ENCODE data around the gene MGRN1. TPM values are rescaled to one million over a fixed set of nuclear protein-coding genes. Genes with fewer than 3 reads are reported as not detected.

The MGRN1 gene
- total RNA-seq, 1 experiment from 2014 or later = 24.0 TPM

DNA sequence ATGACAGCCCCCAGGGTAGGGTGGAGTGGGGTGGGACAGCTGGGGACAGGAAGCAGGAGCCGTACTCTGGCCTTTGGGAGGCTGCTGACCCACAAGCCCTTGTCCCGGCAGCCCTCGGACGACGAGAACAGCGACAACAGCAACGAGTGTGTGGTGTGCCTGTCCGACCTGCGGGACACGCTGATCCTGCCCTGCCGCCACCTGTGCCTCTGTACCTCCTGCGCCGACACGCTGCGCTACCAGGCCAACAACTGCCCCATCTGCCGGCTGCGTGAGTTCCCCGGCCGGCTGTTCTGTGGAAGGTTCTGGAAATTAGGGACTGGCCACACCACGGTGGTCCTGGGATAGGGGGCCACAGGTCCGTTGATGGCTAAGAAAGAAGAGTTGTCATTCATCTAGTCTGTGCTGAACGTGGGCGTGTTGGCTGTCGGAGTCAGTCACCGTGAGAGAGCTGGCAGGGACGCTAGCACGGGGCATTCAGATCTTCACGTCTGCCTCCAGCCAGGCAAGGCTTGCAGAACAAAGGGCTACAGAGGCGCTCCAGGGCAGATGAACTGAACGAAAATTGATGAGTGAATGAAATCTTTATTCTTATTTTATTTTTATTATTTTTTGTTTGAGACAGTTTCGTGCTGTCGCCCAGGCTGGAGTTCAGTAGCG is 48.9 kb downstream of the MGRN1 start:
- no peak for DNase-seq (ENCODE audit: low read depth)

DNA sequence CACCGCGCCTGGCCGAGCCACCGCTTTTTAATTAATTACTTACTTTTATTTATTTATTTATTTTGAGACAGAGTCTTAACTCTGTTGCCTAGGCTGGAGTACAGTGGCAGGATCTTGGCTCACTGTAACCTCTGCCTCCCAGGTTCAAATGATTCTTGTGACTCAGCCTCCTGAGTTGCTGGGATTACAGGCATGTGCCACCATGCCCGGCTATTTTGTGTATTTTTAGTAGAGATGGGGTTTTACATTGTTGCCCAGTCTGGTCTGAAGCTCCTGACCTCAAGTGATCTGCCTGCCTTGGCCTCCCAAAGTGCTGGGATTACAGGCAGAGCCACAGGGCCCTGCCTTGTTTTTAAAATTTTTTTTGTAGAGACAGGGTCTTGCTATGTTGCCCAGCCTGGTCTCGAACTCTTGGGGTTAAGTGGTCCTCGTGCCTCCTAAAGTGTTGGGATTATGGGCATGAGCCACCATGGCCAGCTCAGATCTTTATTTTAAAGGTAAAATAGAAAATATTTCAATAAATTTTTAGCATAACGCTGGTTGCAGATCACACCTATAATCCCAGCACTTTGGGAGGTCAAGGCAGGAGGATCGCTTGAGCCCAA is 50.4 kb downstream of the MGRN1 start:
- no peak for DNase-seq (ENCODE audit: low read depth)

DNA sequence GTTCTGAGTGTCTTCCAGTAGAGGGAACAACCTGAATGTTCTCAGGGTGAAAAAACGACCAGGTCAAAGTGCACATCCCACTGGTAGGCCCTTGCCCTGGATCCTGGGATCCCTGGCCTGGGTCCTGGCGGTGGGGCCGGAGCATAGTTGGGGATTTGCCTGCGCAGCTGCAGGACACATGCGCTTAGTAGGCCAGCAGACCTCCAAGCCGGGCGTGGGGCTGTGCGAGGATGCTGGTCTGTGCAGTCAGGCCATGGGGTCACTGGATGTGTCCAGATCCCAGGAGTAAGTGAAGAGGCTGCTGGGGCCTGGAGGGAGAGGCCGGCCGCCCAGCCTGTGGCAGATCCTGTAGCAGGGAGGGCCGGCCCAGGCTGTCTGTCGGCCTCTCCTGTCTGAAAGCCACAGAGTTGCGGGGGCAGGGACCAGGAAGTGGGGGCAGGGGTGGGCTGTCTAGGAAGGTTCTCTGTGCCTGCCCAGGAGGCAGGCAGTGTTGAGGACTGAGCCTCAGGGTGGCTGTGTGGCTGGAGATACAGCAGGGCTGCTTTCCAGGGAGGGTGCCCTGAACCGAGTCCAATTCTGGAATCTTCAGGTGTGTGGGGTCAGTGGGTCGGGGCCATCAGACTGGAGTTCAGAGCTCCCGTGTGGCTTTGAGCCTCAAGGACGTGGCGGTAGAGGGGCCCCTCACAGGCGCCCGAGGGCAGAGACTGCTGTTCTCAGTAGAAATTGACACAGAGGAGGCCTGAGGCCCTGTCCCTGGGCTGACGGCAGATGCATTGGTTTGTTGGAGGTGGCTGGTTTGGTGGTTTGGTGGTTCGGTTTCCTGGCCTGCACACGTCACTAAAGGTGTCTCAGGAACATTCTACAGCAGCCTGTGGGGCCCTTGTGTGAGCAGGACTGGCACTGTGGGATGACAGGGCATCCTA is 51.5 kb downstream of the MGRN1 start:
- no peak for DNase-seq (ENCODE audit: low read depth)

DNA sequence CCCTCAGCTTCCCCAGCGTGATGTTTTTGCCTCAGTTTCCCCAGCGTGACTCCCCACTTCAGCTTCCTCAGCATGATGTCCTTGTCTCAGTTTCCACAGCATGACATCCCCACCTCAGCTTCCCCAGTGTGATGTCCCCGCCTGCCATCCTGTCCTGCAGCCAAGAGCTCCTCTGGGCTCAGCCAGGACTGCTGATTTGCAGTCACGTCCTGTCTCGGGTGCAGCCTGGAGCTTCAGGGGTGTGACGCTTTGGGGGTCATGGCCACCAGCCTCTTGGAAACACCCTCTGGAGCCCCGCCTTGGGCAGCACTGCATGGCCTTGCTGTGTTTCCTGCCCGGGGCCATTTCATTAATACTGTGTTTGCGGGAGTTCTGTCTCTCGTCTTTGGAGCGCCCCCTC is 52.2 kb downstream of the MGRN1 start:
- DNase-seq (ENCODE audit: low read depth) = no peak

DNA sequence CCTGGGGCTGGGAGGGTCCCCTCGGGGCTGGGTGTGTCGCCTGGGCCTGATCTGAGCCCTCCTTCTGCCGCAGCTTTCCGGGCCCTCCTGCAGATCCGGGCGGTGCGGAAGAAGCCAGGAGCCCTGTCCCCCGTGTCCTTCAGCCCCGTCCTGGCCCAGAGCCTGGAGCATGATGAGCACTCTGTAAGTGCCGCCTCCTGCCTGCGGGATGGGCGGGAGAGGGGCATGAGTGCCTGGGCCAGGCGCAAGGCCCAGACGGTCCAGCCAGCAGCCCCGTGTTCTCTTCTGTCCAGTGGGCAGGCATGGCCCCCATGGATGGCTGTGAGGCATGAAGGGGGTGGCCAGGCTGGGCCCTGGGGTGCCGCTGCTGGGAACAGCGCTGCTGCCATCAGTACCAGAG is 52.8 kb downstream of the MGRN1 start:
- DNase-seq (ENCODE audit: low read depth) = no peak

DNA sequence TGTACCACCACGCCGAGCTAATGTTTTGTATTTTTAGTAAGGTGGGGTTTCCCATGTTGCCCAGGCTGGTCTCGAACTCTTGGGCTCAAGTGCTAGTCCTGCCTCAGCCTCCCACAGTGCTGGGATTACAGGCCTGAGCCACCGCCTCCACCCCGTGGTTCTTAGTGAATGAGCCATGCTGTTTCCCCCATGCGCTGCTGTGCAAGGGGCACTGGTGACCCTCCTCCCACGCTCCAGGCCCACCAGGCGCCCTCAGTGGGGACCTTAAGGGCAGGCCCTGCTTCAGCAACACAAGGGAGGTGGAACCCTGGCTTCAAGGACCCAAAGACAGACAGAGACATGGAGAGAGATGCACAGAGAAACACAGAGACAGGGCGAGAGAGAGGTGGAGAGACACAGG is 53.4 kb downstream of the MGRN1 start:
- DNase-seq (ENCODE audit: low read depth) = no peak

DNA sequence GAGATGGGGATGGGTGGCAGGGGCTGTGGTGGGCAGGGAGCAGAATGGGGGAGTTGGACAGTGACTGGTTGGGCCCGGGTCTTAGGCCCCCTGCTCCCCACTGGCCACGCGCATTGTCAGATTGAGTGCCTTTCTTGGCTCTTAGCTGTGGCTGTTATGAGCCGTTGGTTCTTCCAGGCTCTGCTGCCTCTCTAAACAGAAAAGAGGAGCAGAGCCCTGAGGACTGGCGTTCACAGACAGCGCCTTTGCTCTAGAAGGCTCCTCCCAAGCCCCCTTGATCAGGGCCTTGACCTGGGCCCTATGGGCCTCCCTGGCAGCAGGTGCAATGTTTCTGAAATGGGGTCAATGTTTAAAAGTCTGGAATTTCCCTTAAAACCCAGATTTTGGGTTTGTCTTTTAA is 54.0 kb downstream of the MGRN1 start:
- DNase-seq (ENCODE audit: low read depth) = no peak

DNA sequence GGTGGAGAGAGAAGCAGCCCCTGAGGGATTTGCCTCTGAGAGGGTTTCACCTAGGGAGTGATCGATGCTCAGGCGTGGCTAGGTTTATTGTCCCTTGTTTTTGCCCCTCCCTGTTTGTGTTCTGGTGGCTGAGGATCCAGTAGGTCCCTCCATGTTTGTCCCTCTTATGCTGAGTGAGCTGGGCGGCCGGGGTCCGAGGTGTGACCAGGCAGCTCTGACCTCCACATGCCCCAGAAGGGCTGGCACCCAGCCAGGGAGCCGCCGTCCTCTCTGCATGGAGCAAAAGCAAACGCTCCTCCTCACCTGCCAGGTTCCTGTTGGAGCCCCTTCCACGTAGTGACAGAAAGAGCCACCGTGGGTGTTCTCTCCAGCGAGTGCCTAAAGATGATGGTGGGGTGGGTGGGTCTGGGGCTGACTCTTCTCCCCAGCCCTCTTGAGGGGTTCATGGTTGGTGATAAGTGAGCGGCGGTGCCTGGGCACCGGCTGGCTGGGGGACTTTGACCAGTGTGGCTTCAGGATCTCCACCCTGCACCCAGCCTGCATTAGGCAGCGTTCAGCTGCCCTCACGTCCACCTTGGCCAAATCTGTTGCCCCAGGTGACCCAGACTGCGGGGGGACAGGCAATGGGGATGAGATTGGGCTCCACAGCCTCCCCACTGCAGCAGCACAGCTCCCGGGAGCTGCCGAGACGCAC is 54.7 kb downstream of the MGRN1 start:
- DNase-seq (ENCODE audit: low read depth) = no peak

DNA sequence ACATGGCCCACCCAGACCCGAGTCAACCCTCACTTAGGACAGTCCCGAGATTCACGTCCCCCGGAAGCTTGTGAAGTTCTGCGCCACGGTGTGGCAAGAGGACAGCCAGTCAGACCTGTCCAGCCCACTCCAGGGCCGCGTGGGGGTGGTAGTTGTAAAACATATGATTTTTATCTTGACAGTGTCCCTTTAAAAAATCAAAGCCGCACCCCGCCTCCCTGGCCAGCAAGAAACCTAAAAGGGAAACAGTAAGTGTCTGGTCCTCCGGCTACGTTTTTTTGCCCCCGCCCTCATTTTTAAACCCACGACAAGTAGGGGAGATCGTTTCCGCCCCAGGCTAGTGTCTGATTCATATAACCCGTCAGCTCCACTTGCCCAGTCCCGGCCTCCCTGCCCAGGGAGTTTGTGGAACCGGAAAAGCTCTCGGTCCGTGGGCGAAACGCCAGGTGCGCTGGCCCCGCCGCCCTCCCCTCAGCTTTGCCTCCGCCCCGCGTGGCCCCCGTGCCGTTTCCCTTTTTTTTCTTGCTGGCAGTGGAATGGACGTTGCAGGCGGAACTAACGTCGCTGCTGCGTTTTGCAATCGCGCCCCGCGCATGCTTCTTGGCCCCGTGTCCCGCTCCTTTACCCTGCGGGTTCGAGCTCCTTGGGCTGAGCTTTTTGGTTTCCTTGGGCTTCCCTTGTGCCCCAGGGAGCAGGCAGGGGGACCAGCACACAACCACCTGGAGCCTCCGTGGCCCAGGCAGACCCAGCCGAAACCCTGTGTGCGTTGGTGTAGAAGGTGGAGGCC is 55.4 kb downstream of the MGRN1 start:
- DNase-seq (ENCODE audit: low read depth) = peak; percentile 63

DNA sequence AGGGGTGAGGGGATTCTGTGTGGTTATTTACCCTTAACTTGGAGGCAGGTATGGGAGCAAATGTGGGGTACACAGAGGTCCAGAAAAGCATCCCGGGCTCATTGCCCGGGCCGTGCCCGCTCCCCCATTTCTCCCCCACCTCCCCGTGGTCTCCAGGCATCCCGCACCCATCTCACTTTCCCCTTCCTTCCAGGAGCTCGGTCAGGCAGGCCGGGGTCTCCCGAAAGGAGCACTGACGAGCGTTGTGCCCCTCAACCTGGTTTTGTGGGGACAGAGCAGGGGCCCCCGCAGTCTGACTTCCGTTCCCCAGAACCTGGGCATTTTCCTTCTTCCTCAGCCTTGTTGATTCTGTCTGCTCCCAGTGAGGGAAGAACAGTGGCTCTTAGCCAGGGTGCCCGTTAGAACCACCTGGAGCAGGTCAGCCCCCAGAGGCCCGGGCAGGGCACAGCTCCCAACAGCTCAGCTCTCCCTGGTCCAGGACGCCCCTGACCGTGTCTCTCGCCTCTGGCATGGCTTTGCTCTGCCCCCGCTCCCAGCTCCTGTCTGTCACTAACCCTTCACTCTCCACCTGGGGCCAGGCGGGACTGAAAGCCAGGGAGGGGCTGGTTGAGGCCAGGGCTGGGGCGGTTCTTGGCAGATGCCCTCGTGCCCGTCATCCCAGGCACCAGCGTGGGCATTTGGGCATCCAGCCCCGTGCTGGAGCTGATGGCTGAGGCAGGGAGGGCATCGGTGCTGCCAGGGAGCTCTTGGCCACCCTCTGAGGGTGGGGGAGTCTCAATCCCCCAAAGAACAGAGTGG is 56.2 kb downstream of the MGRN1 start:
- no peak for DNase-seq (ENCODE audit: low read depth)

DNA sequence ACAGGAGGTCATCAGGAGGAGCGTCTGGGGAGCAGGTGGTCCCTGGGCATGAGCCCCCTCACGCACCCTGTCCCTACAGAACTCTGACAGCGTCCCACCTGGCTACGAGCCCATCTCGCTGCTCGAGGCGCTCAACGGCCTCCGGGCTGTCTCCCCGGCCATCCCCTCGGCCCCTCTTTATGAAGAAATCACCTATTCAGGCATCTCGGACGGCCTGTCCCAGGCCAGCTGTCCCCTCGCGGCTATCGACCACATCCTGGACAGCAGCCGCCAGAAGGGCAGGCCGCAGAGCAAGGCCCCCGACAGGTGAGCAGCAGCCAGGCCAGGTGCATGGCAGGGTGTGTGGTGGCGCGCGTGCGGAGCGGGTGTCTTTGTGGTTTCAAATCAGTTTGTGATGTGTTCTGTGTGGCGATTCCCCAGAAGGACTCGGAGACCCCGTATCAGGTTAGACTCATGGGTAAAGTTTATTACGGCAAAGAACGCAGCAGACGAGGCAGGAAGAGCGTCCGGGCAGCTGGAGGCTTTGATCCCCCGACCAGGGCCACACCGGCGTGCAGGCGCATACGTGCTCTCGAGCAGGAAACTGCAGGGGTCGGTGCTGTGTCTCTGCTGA is 57.0 kb downstream of the MGRN1 start:
- DNase-seq (ENCODE audit: low read depth) = no peak

DNA sequence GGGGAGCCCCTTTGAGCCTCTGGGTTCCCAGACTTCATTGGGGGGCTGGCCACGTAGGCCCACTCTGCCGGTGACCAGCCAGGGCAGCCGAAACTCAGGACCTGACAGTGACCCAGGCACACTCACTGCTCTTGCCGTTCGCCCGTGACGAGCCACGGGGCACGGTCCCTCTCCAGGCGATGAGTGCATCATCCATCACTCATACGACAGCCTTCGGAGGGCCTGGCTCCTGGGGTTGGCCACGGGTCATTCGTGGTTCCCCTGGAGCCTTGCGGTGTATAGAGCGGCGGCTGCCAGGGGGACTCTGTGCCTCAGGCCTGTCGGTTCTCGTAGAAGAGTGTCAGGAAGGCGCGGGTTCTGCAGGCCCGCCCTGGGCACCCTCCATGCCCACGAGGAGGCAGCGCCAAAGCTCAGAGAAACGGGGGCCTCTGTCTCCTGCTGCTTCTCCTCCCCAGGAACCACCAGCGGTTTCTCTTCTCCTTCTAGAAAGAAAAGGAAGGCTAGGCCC is 57.5 kb downstream of the MGRN1 start:
- DNase-seq (ENCODE audit: low read depth) = no peak

DNA sequence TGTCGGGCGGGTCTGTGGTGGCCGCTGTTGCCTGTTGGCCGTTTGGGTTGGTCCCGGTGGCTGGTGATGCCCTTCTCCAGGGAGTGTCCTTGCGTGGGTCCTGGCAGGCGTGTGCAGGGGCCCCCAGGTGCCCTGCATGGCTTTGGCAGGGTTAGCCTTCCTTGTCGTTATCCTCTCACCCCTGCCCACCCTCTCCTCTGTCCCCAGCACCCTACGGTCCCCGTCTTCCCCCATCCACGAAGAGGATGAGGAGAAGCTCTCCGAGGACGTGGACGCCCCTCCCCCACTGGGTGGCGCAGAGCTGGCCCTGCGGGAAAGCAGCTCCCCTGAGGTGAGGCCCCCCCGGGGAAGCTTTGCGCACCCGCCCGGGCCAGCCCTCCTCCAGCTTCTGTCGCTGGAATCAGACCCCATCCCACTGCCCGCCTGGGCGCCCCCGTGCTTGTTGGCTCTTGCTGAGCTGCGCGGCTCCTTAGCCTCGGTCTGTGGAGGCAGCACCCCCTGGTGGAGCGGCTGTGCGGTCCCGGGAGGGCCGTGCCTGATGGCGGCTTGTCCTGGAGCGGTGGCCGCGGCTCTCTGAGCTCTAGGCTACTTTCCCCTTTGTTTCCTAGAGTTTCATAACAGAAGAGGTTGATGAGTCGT is 58.1 kb downstream of the MGRN1 start:
- DNase-seq (ENCODE audit: low read depth) = peak; percentile 47

DNA sequence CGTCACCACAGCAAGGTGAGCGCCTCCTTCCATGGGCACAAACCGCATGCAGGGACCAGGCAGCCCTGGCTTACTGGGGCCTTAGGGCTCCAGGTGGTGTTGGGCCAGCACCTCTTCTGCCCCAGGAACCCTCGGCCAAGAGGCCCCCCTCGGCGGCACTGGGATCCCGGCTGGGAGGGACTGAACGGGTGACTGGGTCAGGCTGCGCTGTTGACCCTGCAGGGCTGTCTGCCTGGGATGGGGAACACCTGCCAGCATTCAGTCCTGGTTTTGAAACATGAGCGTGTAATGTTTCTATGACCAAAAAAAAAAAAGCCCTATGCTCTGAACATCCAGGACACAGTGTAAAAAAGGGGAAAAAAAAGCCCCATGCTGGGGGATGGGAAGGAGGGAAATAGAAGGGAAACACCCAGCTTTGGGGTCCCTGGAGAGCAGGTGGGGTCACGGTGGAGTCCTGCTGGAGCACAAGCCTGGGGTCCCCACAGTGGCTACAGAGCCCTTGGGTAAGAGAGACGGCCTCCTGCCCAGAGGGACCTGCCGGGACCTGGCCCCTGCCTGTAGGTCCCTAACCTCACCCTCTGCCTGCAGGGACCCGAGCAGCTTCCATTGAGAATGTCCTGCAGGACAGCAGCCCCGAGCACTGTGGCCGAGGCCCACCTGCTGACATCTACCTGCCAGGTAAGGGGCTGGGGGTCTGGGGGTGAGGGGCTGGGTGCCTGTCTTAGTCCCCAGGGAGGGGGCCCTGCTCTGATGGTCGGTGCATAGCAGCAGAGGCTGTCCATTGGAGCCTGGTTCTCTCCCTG is 58.8 kb downstream of the MGRN1 start:
- no peak for DNase-seq (ENCODE audit: low read depth)

DNA sequence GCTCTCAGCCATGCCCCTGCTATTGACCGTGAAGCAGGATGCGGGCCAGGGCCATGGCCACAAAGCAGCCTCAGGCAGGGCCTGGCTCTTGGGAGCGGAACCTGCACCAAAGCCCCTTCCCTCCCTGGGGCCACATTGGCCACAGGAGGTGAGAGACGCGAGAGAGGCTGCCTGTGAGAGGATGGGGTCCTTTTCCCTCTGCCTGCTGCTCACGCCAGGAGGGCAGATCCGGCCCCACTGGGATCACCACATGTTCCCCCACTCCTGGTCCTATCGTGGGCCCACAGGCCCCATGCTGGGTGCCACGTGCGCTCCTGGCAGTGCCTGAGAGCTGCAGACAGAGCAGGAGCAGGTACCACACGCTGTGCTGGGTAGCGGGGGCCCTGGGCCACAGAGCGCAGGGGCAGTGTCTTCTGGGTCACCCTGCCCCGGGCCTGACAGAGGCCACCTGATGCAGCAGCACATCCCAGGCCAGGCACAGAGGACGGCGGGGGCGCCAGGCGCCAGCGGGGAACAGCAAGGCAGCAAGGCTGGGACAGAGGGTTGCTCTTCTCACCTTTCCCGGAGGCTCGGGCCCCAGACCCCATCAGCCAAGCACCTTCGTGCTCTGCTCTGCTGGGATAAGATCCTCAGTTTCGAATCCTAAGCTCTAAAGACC is 59.6 kb downstream of the MGRN1 start:
- no peak for DNase-seq (ENCODE audit: low read depth)

DNA sequence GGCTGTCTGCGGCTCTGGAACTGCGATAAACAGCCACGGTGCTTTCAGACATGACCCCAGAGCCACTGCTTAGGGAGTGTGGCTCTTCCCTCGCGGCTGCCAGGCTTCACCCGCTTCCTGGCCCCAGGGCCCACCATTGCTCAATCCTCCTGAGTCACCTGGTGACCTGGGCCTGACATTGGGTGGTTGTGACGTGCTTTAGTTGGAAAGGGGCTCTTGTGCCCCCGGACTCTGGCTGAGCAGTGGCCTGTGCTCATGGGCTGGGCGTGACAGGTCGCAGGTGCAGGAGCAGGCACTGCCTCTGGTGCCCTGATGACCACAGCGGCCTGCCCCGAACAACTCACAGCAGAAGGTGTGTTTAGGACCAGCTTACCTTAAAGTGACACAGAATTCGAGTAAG is 60.1 kb downstream of the MGRN1 start:
- no peak for DNase-seq (ENCODE audit: low read depth)

DNA sequence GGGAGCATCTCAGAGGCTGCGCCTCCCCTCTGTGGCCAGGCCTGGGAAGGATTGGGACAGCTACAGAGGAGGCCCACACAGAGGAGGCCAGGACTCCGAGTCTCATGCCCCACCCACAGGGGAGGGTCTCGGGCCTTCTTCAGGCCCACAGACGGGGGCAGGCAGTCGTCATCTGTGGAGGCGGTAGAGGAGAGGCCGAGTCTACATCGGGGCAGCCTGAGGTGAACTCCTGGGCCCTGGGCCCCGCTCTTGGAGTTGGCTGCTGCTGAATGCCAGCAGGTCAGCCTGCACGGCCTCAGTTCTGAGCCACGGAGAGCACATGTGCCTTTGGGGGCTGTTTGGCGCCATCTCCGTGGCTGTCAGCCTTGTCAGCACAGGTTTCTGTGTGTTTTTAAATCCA is 60.7 kb downstream of the MGRN1 start:
- no peak for DNase-seq (ENCODE audit: low read depth)
